GM18511 (cell line): ENCODE measurements around the gene ADCY9.
"Not testable (repeated sequence)": the region's sequence is repeated elsewhere in the genome, so short reads cannot be mapped to it uniquely, and the experiment has no call there.

Experiments
- ATAC-seq: cut with Tn5 transposase; IDR thresholded peaks from one replicate; pipeline ENCODE4 v1.9.1; 2021; ENCODE audit warnings: mild to moderate bottlenecking, moderate library complexity; ENCODE audit not compliant: unreplicated experiment

ADCY9 gene

DNA sequence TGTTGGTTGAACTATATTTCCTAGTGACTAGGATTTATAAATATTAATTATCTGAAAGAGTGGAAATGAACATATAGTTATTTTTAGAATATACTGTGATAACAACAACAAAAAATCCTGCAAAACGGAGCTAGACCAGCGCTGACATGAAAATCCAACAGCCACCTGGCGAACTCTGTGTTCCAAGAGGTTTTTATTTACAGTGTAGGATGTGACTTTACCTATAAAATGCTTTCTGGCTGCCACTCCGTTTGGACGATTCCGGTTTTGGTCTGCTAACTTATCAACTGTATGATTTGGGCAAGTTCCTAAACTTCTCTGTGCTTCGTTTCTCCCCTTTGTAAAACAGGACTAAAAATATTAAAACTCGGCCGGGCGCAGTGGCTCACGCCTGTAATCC, 73.7 kb downstream of the ADCY9 start:
- no peak for ATAC-seq

- no peak for ATAC-seq
Measured at GRCh38 chr16:4038448-4038847, 77.8 kb downstream of the ADCY9 start.

DNA sequence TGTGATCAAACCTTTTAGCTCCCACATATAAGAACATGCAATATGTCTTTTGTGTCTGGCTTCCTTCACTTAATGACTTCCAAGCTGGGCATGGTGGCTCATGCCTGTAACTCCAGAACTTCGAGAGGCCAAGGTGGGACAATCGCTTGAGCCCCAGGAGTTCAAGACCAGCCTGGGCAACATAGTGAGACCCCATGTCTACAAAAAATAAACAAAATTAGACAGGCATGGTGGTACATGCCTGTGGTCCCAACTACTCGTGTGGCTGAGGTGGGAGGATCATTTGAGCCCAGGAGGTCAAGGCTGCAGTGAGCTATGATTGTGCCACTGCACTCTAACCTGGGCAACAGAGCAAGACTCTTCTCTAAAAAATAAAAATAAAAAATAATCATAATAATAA, 79.3 kb downstream of the ADCY9 start:
- ATAC-seq, result not testable (repeated sequence)

- ATAC-seq, result no peak
Measured at GRCh38 chr16:4034963-4035362, 81.3 kb downstream of the ADCY9 start.

GRCh38 chr16:4033951-4034350, 82.3 kb downstream of the ADCY9 start:
- ATAC-seq, result no peak

- no peak for ATAC-seq
Measured at GRCh38 chr16:4032768-4033167, 83.5 kb downstream of the ADCY9 start.

DNA sequence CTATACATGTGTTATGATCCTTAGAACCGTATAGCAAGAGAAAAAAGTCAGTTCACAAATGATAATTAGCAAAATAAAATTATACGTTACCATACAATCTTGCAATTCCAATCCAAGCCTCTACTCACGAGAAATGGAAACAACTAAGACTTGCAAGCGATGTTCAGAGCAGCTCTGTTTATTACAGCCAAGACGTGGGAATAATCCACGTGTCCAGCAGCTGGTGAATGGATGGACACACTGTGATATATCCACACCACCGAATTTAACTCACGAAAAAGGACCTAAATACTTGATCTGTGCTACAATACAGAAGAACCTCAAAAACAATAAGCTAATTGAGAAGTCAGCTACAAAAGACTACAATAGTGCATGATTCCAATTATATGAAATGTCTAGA, 88.1 kb downstream of the ADCY9 start:
- ATAC-seq, result no peak

GRCh38 chr16:4026854-4027253, 89.4 kb downstream of the ADCY9 start:
- ATAC-seq, result no peak

GRCh38 chr16:4025428-4025827, 90.8 kb downstream of the ADCY9 start:
- ATAC-seq, result no peak

- ATAC-seq, result no peak
Measured at GRCh38 chr16:4021916-4022315, 94.3 kb downstream of the ADCY9 start.

DNA sequence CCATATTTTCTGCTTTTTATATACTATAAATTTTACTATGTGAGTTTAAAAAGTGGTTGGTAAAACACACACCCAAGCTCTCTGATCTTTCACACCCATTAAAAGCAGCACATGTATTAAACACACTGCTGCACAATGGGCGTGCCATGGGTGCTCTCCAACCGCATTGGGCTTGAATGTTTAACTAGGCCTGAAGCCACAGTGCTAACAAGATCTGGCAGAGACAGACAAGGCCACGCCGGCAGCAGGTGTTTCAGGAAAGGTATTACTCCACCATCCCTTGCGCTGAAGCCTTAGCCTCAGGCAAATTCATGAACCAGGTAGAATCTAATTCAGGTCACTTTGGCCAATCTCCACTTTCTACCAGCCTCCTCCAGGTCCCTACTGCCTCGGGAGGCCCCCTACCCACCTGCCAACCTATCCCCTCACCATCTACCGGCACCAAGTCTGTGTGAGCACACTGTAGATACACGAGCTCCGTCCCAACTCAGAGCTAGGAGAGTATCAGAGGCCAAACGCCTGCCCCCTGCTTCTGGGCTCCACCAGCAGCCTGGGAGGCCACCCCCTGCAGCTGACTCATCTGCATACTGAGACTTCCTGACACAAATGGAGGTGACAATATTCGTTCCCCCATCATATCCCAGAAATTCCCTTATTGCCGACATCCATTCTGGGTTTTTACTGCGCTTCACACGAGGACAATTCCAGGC, 95.0 kb downstream of the ADCY9 start:
- no peak for ATAC-seq

DNA sequence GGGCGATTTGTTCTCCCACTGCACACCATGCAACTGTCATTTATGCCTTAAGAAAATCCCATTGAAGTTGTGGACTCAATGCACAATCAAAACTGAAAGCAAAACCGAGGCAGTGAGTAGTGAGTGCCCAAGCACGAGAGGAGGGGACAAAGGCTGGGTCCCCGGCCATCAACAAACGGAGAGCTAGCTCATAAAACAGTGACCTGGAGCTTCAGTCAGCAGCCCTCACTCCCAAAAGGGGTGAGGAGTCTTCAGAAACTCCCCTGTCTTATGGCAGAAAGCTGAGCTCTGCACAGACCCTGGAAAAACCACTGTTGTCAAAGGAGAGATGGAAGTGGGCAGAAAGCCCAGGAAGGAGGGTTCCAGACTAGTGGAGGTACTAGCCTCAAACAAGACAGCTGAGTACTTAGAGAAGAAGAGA, 96.9 kb downstream of the ADCY9 start:
- no peak for ATAC-seq

GRCh38 chr16:4018391-4018790, 97.9 kb downstream of the ADCY9 start:
- ATAC-seq, result no peak

DNA sequence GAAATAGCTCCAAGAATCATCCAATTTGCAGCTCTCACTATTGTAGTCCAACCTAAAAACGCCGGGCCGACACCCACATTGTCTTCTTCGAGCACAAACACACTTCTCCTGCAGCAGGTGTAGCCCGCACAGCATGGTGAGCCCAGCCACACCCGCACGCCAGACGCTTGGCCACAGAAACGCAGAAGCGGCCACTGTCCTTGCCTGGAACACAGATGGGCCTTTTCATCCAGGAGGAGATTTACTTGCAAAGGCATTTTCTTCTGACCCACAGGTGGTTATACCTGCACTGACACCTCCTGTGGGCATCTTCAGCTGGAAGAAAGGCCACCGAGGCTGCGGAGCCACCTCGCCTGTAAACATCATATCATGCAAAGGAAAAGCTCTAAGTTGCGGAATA, 98.4 kb downstream of the ADCY9 start:
- ATAC-seq, result no peak

GRCh38 chr16:4016658-4017057, 99.6 kb downstream of the ADCY9 start:
- ATAC-seq, result no peak

DNA sequence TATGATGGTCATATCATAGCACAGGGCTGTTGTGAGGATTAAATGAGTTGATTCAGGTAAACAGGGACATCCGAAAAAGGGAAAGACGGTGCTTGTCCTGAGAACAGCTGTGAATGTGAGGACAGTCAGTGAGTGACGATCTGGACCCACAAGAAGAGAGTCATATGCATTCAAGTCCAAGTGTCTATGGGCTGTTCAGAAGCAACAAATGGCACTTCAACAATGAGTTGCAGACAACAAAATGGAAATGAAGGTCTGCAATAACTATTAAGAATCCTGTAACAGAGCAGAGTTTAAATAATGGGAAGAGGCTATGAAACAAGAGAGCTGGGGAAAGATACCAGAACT, 100.3 kb downstream of the ADCY9 start:
- ATAC-seq, result no peak

- ATAC-seq, result no peak
Measured at GRCh38 chr16:4015275-4016004, 100.8 kb downstream of the ADCY9 start.

GRCh38 chr16:4011940-4012629, 104.2 kb downstream of the ADCY9 start:
- no peak for ATAC-seq

GRCh38 chr16:4011225-4011939, 104.9 kb downstream of the ADCY9 start:
- ATAC-seq, result no peak

DNA sequence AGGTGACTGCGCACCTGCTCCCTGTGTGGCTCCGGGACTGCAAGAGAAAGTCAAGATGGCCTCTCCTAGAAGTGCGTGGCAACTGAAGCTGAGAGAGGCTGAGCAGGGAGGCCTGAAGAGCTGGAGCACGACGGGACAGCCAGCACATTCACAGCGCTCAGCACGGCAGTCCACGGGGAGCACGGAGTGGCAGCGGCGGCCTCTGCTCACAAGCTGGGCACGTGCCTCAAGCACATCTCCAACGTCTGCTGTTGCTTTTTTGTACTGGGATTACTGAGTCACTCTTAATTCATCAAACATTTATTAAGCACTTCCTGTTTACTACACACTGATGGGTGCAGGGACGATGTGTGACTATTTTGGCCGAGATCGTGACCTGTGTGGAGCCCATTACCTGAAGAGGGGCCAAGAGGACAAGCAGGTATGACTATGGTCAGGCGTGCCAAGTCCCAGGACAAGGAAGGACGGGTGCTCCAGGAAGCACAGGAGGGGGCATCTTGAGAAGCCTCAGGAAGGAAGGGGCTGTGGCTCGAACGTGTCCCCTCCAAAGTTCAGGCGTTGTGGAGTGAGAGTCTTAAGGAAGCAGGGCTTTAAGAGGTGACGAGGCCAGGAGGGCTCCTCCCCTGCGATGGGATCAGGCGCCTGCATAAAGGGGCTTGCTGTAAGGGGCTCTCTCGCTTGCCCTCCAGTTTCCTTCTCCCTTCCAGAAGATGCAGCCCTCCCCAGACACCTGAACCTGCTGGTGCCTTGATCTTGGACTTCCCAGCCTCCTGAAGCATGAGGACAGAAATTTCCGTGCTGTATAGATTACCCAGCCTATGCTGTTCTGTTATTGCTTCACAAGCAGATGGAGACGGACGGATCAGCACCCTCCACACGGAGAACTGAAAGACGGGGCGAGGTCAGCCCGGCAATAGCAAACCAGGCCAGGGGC, 105.8 kb downstream of the ADCY9 start:
- no peak for ATAC-seq
